Cardiac fibroblast (primary cell): Measurements from ENCODE around the gene IL34.

Experiments
- DNase-seq, 2 donors: peaks; one replicate each; pipeline versions ENCODE4 v3.0.0 to v3.0.0-alpha.2; 2010; ENCODE audit warnings: low read depth in 2 of 2
- H3K4me3 ChIP-seq, 2 donors: replicated peaks in 1 of 2; 1 replicate in 1 of 2; 2 replicates in 1 of 2; pipeline ENCODE4 v1.5.1; 2011; ENCODE audit warnings: low read depth in 2 of 2, low read length in 2 of 2, mild to moderate bottlenecking in 2 of 2, moderate library complexity in 1 of 2
- CTCF ChIP-seq: IDR thresholded peaks from one replicate; pipeline ENCODE4 v1.5.1; 2011; ENCODE audit warnings: low read depth, mild to moderate bottlenecking, low read length, inconsistent platforms

The IL34 gene

GRCh38 chr16:70683146-70683944, 37.0 kb downstream of the IL34 start:
- no peak for DNase-seq
- H3K4me3 ChIP-seq: no peak overlapping the region
- TF ChIP-seq CTCF: no peak

DNA sequence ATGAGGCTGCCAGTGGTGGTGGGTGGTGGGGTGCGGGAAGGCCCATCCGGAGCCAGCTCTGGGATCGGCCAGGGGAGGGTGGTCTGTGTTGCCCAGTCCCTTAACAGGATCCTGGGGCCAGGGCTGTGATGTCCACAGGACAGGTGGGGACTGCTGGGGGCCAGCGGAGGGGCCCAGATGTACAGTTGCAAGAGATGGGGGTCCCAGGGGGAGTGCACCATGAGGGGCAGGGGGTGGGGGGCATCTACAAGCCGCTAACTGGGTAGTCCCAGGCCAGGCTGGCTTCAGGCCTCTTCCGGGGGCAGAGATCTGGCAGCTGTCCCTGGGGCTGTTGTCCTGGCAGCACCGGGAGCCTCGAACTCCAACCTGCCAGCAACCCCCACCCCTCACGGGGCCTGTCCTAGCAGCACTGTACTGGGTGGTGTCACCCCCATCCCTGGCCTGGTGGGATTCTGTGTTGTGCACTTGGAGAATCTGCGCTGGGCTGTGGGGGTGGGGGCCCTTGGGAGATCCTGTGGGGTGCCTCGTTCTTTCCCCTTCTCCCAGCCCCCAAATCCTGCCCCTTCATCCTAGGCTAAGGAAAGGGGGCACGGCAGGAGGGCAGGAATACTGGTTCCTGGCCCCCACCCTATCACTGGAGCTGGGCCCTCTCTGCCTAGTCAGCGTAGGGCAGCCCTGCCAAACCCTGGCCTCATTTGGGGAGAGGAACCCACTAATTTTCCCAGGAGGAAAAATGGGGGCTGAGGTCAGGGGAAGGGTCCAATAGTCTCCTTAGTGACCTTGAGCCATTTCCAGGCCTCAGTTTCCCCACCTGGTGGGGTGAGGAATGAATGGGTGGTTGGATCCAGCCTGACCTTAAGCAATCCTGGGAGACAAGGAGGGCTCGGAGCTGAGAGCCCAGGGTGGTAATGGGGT, 38.0 kb downstream of the IL34 start:
- TF ChIP-seq CTCF: no peak
- H3K4me3 ChIP-seq: peak overlapping the region; percentile 80 to 84
- no peak for DNase-seq

- TF ChIP-seq CTCF: no peak
- peak overlapping the region; percentile 80 to 84 for H3K4me3 ChIP-seq
- DNase-seq: no peak
Observed at GRCh38 chr16:70685061-70685937, 38.9 kb downstream of the IL34 start.

- DNase-seq: peak; percentile 71 to 92
Observed at GRCh38 chr16:70685938-70686375, 39.6 kb downstream of the IL34 start, which contains the start of gene MTSS2. TSS of gene MTSS2 (minus strand) at chr16:70686053. CDS start at chr16:70685791, 262 bp downstream.

DNA sequence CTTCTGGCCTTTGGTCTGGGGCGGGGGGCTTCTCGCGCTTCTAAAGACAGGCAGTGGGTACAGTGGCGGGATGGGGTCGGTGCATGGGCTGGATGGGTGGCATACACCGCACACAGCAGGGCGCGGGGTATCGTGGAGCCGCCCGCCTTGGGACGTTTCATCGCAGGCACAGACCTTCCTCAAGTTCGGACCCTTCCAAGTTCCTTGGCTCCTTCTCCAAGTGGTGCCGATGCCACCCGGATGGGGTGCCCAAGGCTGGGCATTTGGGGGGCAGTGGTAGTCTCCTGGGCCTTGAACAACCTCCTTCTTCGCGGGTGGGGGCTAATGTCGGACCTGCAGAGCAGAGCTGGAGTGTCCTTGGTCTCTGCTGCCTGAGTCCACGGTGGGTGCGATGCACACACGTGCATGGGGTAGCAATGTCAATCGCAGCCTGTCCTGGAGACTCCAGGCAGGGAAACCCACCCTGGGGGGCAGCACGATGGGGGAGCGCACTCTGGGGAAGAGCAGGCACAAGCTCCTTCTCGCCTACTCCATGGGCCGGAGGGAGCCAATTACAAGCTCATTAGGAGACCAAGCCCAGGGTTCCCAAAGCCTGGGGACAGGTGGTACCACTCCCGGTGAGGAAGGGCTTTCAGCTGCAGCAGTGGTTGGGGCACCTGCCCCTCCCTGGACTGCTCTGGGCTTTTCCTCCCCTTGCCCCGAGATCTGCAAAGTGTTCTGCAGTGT, 40.2 kb downstream of the IL34 start:
- no peak for TF ChIP-seq CTCF
- peak overlapping the region; percentile 21 to 80 for H3K4me3 ChIP-seq
- no peak for DNase-seq

More at GRCh38 chr16:70685938-70686375, 39.6 kb downstream of the IL34 start, which contains the start of gene MTSS2:
- peak within 1 kb of the TSS; percentile 80 to 84 for H3K4me3 ChIP-seq
- TF ChIP-seq CTCF: no peak
